ENCODE results near the gene BACH1.

BACH1 gene

DNA sequence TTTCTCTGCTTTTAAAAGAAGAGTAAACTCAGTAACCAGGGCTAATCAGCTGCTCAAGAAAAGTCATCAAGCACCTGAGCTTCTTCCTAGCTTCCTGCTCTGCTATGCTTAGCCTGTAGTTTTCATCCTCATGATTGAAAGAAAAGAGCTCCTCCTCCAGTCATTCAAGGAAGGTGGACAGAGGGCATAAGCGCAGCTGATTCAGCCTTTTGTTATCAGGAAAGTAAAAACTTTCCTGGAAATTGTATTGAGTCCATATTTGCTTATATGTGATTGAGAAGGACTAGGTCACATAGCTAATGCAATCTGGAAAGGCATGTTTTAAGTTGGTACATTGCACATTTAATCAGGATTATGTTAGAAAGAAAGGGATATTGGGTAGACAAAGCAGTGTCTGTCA is 8.5 kb upstream of the BACH1 start:
- no peak for DNase-seq (ENCODE audit: low read depth in 4 of 4, low spot score in 1 of 4)

- no peak for DNase-seq (ENCODE audit: low read depth in 4 of 4, low spot score in 1 of 4)
These were observed 5.2 kb upstream of the BACH1 start for GRCh38 chr21:29293495-29293894.

- DNase-seq (ENCODE audit: low read depth in 4 of 4, low spot score in 1 of 4) = no peak
These were observed 3.6 kb upstream of the BACH1 start for GRCh38 chr21:29295066-29295650.

GRCh38 chr21:29296446-29296845 is 2.3 kb upstream of the BACH1 start:
- DNase-seq (ENCODE audit: low read depth in 4 of 4, low spot score in 1 of 4) = no peak

DNA sequence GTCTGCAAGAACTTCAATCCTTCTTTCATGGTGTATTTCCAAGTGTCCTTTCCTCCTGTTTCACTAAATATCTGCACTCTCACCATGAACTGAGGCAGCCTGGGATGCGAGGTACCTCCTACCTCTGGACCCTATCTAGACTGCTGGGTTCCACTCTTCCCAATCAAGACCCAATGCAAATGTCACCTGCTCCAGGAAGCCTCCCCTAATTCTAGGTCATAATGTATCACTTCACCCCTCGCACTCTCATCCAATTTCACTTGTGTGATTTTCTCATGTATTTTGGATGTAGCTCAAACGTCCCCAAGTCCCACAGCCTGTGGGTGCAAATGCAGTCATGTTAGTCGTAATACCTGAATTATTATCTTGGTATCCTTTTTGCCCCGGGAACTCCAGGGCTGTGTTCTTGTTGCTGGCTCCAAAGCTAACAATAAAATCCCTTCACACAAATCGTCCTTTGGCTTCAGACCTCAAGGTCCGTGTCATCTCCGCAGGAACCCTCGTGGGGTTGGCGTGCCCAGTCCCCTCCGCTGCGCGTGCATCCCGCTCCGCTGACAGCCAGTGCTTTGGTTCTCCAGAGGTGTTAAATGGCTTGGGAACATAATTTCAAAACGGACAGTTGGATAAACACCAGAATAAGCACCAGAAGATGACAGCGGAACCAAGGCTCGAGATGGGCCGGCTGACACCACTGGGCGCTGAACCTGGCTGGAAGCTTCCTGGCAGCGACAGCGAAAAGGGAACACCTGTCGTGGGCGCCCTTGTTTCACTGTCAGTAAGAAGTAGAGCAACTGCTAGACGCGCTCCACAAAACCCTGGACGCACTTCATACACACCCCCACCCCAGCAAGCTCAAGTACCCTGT is 1.0 kb upstream of the BACH1 start:
- no peak for DNase-seq (ENCODE audit: low read depth in 4 of 4, low spot score in 1 of 4)

DNA sequence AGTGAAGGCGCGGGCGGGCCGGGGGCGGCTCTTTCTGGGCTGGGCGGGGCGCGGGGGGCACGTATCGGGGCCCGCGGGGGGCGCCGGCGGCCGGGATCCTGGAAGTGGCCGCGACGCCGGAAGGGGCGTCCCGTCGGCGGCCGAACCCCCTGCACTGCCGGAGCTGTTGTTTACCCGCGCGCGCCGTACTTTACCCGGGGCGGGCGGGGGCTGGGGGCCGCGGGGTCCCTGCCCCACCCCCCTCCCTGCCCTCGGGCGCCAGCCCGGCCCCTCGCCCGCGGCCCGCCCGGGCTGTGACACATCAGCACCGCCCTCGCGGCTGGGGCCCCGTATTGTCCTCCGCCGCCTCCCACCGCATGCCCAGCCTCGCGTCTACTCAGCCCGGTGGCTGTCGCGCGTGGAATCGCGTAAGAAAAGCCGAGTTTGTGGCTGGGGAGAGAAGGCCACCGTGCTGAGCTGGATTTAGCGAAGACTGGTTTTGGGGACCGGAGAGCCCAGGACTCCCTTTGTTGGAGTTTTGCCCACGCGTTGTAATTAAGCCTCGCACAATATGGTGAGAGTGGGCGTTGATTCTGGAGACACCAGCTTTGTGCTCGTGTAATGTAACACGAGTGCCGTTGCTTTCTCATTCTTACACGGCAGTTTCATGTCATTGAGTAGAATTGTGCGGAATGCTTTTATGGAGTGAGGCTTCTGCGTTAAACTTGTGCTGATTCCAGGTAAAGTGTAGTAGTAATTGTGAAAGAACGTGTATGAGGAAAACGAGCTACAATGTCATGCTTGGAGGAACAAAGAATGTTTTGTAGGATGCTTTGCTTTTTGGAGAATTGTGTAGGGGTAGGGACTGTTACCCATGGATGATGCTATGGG is 559 bp downstream of the BACH1 start:
- peak; percentile 42 to 62 (median 48) for DNase-seq (ENCODE audit: low read depth in 4 of 4, low spot score in 1 of 4)

GRCh38 chr21:29299916-29300806 is 1.4 kb downstream of the BACH1 start:
- DNase-seq (ENCODE audit: low read depth in 4 of 4, low spot score in 1 of 4) = peak in 2 of 4 experiments; percentile 9 to 38

DNA sequence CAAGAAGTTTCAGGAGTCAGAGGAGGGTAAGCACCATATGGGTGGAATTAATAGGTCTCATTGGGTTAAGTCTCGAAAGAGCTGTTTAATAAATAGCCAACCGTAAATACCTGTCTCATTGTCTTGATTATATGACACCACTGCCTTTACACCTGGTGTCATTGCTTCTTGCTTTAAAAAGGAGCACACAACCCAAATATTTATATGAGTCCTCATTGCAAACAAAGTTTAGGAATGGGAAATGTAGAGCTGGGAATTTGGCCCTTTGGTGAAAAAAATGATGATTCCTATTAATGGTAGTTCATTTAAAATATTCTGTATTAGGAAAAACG is 2.1 kb downstream of the BACH1 start:
- no peak for DNase-seq (ENCODE audit: low read depth in 4 of 4, low spot score in 1 of 4)

DNA sequence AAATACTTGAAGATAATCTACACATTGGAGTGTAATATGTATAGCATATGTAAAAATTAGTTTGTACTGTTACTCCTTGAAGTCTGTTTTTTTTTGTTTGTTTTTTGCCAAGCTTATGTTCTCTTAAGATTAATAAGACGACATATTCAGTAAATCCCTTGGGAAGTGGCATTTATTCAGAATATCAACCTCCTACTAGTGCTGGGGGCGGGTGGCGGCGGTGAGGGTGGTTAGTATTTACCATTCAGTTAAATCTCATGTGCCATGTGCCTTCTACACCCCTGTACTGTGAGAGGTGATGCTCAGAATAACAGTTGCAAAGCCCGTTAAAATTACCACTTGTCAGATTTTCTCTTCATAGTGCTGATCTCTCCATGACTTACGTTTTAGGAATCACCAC is 3.0 kb downstream of the BACH1 start:
- DNase-seq (ENCODE audit: low read depth in 4 of 4, low spot score in 1 of 4) = no peak

DNA sequence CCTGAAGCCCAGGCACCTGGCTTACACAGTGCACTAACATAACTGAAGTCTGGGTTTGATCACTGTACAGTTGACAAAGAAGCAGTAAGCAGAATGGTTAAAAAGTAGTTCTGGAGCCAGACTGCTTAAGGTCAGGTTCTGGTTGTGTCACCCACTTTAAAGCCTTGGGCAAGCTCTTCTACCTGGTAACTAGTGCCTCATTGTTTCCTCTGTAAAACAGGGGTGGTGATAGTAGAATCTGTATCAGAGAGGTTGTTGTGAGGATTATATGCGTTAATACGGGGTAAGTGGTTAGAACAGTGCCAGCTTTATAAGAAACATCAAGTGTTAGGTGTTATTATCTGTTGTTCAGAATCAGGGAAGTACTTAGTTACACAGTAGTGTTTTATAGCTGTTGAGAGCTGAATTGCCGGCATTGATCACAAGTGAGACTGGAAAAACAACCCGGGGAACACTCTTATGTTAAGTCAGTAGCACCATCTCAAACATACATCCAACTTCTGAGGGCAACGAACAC is 3.7 kb downstream of the BACH1 start:
- no peak for DNase-seq (ENCODE audit: low read depth in 4 of 4, low spot score in 1 of 4)

DNA sequence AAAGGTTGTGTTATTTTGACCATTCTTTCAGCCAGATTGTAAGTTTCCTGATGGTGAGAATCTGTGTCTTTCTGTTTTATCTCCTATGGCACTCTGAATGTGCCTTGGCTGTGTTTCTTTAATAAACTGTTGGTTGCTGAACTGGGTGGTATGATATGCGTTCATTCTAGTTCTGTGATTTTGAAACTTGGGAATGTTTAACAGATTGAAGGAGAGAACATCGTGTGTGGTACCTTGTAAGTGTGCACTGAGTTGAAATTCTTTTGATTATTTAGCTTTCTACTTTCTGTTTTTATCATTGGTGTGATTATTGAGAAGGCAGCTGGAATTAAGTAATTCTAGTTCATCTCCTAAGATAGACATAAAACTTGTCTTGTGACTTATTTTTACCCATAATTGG is 4.6 kb downstream of the BACH1 start:
- DNase-seq (ENCODE audit: low read depth in 4 of 4, low spot score in 1 of 4) = no peak

GRCh38 chr21:29304597-29304996 is 5.9 kb downstream of the BACH1 start:
- DNase-seq (ENCODE audit: low read depth in 4 of 4, low spot score in 1 of 4) = no peak

- DNase-seq (ENCODE audit: low read depth in 4 of 4, low spot score in 1 of 4) = no peak
These were observed 6.3 kb downstream of the BACH1 start for GRCh38 chr21:29305068-29305467.

DNA sequence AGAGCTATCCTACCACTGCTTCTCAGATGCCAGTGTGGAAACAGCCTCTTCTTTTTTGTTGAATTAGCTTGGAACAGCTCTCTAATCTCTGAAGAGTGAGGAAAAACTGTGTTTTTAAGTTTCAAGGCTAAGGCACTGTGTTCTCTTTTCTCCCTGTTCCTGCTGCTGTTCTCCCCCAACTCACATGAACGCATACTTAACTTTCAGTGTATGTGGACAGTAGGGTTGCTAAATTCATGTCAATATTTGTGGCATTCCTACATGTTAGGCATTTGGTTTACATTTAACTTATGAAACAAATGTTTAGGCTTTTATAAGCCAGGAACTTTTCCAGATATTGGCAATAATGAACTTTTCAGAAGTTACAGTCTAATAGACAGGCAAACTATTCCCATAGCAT is 6.8 kb downstream of the BACH1 start:
- no peak for DNase-seq (ENCODE audit: low read depth in 4 of 4, low spot score in 1 of 4)

DNA sequence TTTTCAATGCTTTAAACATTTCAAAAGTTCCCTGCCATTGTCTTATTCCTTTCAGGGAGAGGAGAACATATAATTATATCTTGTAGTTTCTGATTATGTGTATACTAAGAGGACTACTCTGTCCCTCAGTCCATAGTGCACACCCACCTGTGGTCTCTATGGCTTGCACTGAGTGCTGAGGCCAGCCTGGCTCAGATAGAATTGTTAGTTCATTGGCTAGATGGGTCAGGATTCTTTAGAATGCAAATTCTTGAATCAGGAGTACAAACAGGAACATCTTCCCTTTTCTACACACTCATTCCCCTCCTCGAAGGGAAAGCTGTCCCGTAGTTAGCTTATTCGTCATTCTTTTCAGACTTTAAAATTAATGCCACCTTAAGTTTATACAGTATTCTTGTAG is 8.2 kb downstream of the BACH1 start:
- no peak for DNase-seq (ENCODE audit: low read depth in 4 of 4, low spot score in 1 of 4)

DNA sequence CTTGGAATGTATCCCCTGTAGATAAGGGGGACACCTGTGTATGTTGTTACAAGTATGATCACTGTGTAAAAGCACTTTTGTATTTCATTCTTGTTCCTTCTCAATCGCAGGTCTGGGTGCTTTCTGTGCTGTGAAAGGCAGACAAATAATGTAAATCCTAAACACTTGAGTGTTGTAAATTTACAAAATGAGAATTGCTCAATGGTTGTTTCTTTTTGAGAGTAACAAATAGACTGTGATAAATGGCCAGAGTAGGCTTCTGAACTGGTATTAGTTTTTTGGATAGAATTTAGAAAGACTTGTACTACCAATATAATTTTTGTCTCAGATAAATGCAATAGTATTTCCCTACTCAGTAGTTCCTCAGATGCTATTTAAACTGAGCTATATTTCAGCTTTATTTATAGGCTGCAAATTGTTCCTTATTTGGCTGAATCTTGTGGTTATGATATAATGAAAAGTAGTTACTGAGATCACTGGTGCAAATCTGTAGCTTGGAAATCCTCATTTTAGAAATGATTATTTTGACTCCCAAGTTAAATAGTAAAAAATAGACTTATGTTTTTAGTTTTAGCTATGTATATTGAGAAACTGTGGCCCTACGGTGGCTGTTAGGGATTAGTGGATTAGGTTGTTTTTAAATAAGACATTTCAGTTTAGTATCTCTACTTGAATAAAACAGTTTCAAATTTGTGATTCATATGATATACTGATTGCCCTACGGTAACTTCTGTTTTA is 9.2 kb downstream of the BACH1 start:
- DNase-seq (ENCODE audit: low read depth in 4 of 4, low spot score in 1 of 4) = no peak

DNA sequence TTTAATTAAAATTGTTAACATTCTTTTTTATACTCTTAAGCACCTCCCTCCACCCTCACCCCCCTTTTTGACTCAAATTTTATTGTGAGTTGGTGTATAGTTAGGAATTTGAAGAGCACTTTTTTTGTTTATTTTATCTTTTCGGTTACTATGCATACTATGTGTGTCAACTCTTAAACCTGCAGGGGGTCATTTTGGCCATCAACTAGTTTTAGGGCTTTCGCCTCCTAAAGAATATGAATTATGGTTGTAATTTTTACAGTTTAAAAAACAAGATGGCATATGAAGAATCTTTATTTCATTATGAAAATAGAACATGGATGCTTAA is 9.7 kb downstream of the BACH1 start:
- DNase-seq (ENCODE audit: low read depth in 4 of 4, low spot score in 1 of 4) = no peak

GRCh38 chr21:29309703-29310102 is 11.0 kb downstream of the BACH1 start:
- DNase-seq (ENCODE audit: low read depth in 4 of 4, low spot score in 1 of 4) = no peak

DNA sequence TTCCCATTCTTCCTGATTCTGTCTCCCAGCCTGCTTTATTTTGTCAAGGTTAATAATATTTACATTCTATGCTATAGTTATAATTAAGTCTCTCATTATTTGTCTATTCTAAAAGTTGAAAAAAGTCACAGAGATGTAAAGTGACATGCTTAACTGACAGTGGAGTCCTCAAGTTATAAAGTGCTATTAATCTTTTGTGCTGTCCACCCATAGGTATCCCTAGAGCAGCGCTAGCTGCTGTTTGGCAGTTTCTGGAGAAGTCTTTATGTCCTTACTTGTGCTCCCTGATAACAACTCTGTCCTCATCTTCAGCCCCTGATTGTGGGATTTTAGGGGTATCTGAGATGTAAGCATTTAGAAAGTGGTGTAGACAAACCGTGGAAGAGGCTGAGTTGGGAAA is 13.1 kb downstream of the BACH1 start:
- no peak for DNase-seq (ENCODE audit: low read depth in 4 of 4, low spot score in 1 of 4)

- no peak for DNase-seq (ENCODE audit: low read depth in 4 of 4, low spot score in 1 of 4)
These were observed 14.3 kb downstream of the BACH1 start for GRCh38 chr21:29312981-29313380.

All from stimulated activated CD4-positive, alpha-beta T cell treated with anti-CD3 and anti-CD28 coated beads, Interleukin-1b, Interleukin-23, amount 100 ng/mL, for 24 hours (primary cell).